DND-41 (cell line): ENCODE results near the gene DRICH1.
"Not testable (repeated sequence)": the region's sequence is repeated elsewhere in the genome, so short reads cannot be mapped to it uniquely, and the experiment has no call there.

ENCODE experiments used
- ATAC-seq: fragments of 200-7000 bp; cut with Tn5 transposase; 3 replicates; pipeline ENCODE4 v1.9.1; 2021; ENCODE audit warnings: low read depth; ENCODE audit not compliant: insufficient read depth
- DNase-seq: peaks from one replicate; pipeline ENCODE4 v3.0.0-alpha.2; 2020
- H2AFZ ChIP-seq: 2 replicates; pipeline ENCODE4 v1.6.0; 2012; ENCODE audit warnings: low read depth, low read length
- H3K27ac ChIP-seq: 2 replicates; pipeline ENCODE4 v1.5.1; 2012; ENCODE audit warnings: low read length, inconsistent platforms
- H3K27me3 ChIP-seq: fragments of 200-600 bp; sonication (generic); 2 replicates; pipeline ENCODE4 v1.6.0; 2012; ENCODE audit warnings: low read length, mild to moderate bottlenecking, inconsistent platforms; ENCODE audit not compliant: insufficient read depth, poor library complexity
- H3K36me3 ChIP-seq: 2 replicates; pipeline ENCODE4 v1.5.1; 2012; ENCODE audit warnings: low read length, inconsistent platforms; ENCODE audit not compliant: insufficient read depth
- H3K4me1 ChIP-seq: 2 replicates; pipeline ENCODE4 v1.5.1; 2012; ENCODE audit warnings: mild to moderate bottlenecking, low read length; ENCODE audit not compliant: insufficient read depth
- H3K4me2 ChIP-seq: 2 replicates; pipeline ENCODE4 v1.6.0; 2012; ENCODE audit warnings: mild to moderate bottlenecking, moderate library complexity, low read length, inconsistent platforms; ENCODE audit not compliant: insufficient read depth
- H3K4me3 ChIP-seq, 2 experiments: fragments of 200-600 bp in 1 of 2; shearing (Covaris generic) in 1 of 2; 2 replicates each; pipeline ENCODE4 v1.5.1; 2012 to 2016; ENCODE audit warnings: inconsistent platforms in 2 of 2, low read length in 2 of 2, mild to moderate bottlenecking in 2 of 2, low read depth in 1 of 2, moderate library complexity in 1 of 2
- H3K79me2 ChIP-seq: 2 replicates; pipeline ENCODE4 v1.6.0; 2012; ENCODE audit warnings: low read length, inconsistent platforms; ENCODE audit not compliant: insufficient read depth
- H3K9ac ChIP-seq: 2 replicates; pipeline ENCODE4 v1.6.0; 2012; ENCODE audit warnings: low read depth, mild to moderate bottlenecking, inconsistent platforms, low read length, moderate library complexity
- H3K9me3 ChIP-seq: 2 replicates; pipeline ENCODE4 v1.5.1; 2012; ENCODE audit warnings: low read length, moderate library complexity, mild to moderate bottlenecking, inconsistent platforms; ENCODE audit not compliant: insufficient read depth, severe bottlenecking
- H4K20me1 ChIP-seq: 2 replicates; pipeline ENCODE4 v1.6.0; 2012; ENCODE audit warnings: low read length; ENCODE audit not compliant: insufficient read depth
- CTCF ChIP-seq: IDR thresholded peaks from 2 replicates; pipeline ENCODE4 v1.5.1; 2012; ENCODE audit warnings: borderline replicate concordance, low read length, moderate library complexity, mild to moderate bottlenecking; ENCODE audit not compliant: poor library complexity, severe bottlenecking; ENCODE audit errors: extremely low read depth
- EZH2 ChIP-seq: IDR thresholded peaks from 3 replicates; pipeline ENCODE4 v1.6.1; 2012; ENCODE audit warnings: borderline replicate concordance, low read depth, mild to moderate bottlenecking, moderate library complexity, low read length, inconsistent platforms; ENCODE audit not compliant: severe bottlenecking

Gene DRICH1

GRCh38 chr22:23670378-23671295 is 38.5 kb upstream of the DRICH1 start:
- no peak for ATAC-seq
- Histone ChIP-seq H3K4me3 (no peak overlapping the region), H3K27me3 (no peaks in the 10 kb centered on the region), H3K27ac (no peak overlapping the region), H2AFZ (no peak overlapping the region), H3K79me2 (no peaks in the 10 kb centered on the region), H3K4me2 (no peak overlapping the region), H3K9me3 (no peaks in the 10 kb centered on the region), H4K20me1 (no peaks in the 10 kb centered on the region), H3K4me1 (no peaks in the 10 kb centered on the region), H3K9ac (no peak overlapping the region), H3K36me3 (peaks cover 22% of the 10 kb centered on the region)
- DNase-seq, result no peak
- TF ChIP-seq CTCF (no peak), EZH2 (no peak)

GRCh38 chr22:23660381-23660780 is 28.3 kb upstream of the DRICH1 start:
- H3K4me2 ChIP-seq, H3K27me3 ChIP-seq, H3K9ac ChIP-seq, H3K79me2 ChIP-seq, H3K9me3 ChIP-seq, ATAC-seq, H4K20me1 ChIP-seq, H2AFZ ChIP-seq, H3K27ac ChIP-seq, H3K4me1 ChIP-seq, DNase-seq, H3K4me3 ChIP-seq: not testable (repeated sequence)
- peaks cover 43% of the 10 kb centered on the region for H3K36me3 ChIP-seq

GRCh38 chr22:23657727-23658126 is 25.6 kb upstream of the DRICH1 start:
- Histone ChIP-seq H3K4me1 (no peaks in the 10 kb centered on the region), H3K9me3 (peaks cover 4% of the 10 kb centered on the region)
- no peak for TF ChIP-seq CTCF
- no peak for TF ChIP-seq EZH2

GRCh38 chr22:23655891-23656475 is 23.9 kb upstream of the DRICH1 start:
- 0 out of 3 replicates have a peak, but pooled peaks have one; percentile 7 for ATAC-seq
- H3K27ac ChIP-seq, result no peak overlapping the region

More at GRCh38 chr22:23657727-23658126, 25.6 kb upstream of the DRICH1 start:
- Histone ChIP-seq H3K4me2 (no peak overlapping the region), H3K27ac (no peak overlapping the region), H2AFZ (no peak overlapping the region), H3K9ac (no peak overlapping the region), H3K79me2 (no peaks in the 10 kb centered on the region; the same call in 1 of the 2 replicates), H3K36me3 (peaks cover 45% of the 10 kb centered on the region), H3K4me3 (no peak overlapping the region), H3K27me3 (no peaks in the 10 kb centered on the region), H4K20me1 (no peaks in the 10 kb centered on the region)
- no peak for DNase-seq
- no peak for ATAC-seq

More at GRCh38 chr22:23655891-23656475, 23.9 kb upstream of the DRICH1 start:
- H3K36me3 ChIP-seq, result peaks cover 45% of the 10 kb centered on the region
- H4K20me1 ChIP-seq, result no peaks in the 10 kb centered on the region
- no peak overlapping the region for H3K4me3 ChIP-seq
- no peaks in the 10 kb centered on the region for H3K79me2 ChIP-seq
- H3K4me2 ChIP-seq, result no peak overlapping the region
- H3K27me3 ChIP-seq, result no peaks in the 10 kb centered on the region
- H2AFZ ChIP-seq, result no peak overlapping the region
- TF ChIP-seq CTCF (no peak), EZH2 (no peak)
- H3K9ac ChIP-seq, result no peak overlapping the region
- no peaks in the 10 kb centered on the region for H3K4me1 ChIP-seq
- no peak for DNase-seq
- H3K9me3 ChIP-seq, result no peaks in the 10 kb centered on the region
